Fibroblast of villous mesenchyme (primary cell): Measurements from ENCODE around the gene ALDH1A1. TPM values are rescaled to one million over a fixed set of nuclear protein-coding genes. Genes with fewer than 3 reads are reported as not detected.

ENCODE experiments used
- DNase-seq: peaks from one replicate; pipeline ENCODE4 v3.0.0-alpha.2; 2010; ENCODE audit warnings: low read depth
- H3K4me3 ChIP-seq: 2 replicates; pipeline ENCODE4 v1.5.1; 2011; ENCODE audit warnings: low read depth, mild to moderate bottlenecking, low read length
- CTCF ChIP-seq: IDR thresholded peaks from 2 replicates; pipeline ENCODE4 v1.5.1; 2012; ENCODE audit warnings: low read depth, mild to moderate bottlenecking, low read length; ENCODE audit not compliant: insufficient read depth
- total RNA-seq: library from RNA; depleted of rRNA; stranded (reverse); fragments of >200 nt; gene quantifications from 2 replicates; pipeline ENCODE4 v1.2.3, GENCODE V29; 2012

The ALDH1A1 gene
- total RNA-seq, 1 donor, result 450 TPM

GRCh38 chr9:72930828-72931227 lies 22.0 kb downstream of the ALDH1A1 start:
- no peak overlapping the region for H3K4me3 ChIP-seq
- no peak for TF ChIP-seq CTCF
- DNase-seq, result no peak

DNA sequence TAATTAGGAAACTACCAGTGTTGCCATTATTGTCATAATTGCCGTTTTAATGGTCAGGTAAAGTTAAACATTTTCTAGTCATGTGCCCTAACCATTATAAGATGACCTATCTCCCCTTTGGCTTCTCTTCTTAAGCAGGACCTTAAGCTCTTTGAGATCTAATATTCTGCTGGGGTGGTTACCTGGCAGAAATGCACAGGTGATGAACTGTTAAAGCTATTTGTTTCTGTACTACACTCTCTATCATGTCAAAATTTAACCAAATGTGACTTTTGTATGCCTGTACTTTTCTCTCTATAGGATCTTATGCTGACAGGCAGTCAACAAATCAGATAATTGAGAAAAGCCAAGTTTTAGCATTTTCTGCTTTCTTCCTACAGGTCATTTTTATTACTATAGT lies 23.3 kb downstream of the ALDH1A1 start:
- DNase-seq, result no peak
- TF ChIP-seq CTCF, result no peak
- no peak overlapping the region for H3K4me3 ChIP-seq

DNA sequence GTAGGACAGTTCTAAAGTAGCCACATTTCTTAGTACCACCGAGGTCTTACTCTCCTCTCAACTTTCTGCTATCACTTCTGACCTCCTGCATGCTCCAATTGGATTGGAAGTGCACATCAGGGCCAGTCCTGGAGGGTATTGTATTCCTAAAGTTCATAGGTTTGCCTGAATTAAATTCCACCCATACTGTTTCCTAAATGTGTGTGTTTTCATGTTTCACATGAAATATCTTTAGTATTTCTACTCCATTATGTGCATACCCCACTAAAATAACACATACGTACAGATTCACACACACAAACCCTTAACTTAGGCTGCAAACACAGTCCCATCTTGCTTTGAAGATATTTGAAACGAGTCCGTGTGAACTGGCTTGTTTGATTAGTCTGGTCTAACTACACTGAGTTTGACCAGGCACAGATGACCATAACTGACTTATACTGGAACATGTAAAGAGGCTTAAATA lies 24.8 kb downstream of the ALDH1A1 start:
- no peak for DNase-seq
- H3K4me3 ChIP-seq, result no peak overlapping the region

DNA sequence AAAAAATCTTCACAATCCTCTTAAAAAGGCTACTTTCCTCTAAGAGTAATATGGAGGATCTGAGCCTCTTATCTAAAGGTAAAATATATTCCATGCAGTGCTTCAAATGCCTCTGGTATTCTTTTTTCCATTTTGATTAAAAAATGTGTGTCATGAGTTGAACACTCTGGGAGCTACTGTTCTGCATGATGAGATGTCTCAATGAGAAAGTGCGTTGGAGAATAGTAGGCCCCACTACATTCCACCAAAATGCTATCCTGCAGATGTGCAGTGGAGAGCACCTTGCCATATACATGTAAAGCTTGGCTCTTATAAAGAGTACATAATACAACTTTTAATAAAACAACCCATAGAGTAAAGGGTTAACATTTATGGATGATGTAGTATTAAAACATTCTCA lies 26.3 kb downstream of the ALDH1A1 start:
- H3K4me3 ChIP-seq, result no peak overlapping the region
- DNase-seq, result no peak
- TF ChIP-seq CTCF, result no peak

More for the DNA sequence above, 24.8 kb downstream of the ALDH1A1 start:
- TF ChIP-seq CTCF, result no peak

GRCh38 chr9:72925891-72926290 lies 27.0 kb downstream of the ALDH1A1 start:
- H3K4me3 ChIP-seq, result no peak overlapping the region
- no peak for TF ChIP-seq CTCF
- no peak for DNase-seq

DNA sequence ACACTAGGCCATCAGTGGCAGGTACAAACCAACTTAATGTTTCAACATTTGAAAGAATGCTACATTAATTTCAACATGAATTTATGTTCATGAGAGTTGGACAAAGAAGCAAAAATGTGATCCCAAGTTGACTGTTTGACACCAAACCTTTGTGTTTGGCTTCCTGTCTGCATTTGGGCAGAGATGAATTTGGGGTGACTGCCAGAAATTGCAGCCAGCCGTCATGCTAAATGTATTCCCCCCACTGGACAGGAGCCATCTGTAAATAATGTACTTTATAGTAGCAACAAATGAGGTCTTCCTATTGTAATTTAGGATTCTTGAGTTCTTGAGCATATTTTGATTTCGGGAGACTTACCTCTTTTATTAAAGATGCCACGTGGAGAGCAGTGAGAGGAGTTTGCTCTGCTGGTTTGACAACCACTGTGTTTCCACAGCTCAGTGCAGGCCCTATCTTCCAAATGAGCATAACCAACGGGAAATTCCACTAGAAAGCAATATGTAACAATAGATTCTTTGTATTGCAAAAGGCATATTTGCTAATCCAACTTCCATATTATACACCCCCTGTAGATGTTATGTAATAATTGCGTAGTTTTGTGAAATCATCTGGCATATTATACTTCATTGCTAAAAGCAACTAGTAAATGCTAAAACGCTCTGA lies 27.6 kb downstream of the ALDH1A1 start:
- H3K4me3 ChIP-seq, result no peak overlapping the region
- DNase-seq, result no peak
- no peak for TF ChIP-seq CTCF
